Transverse colon (tissue), 4 donors: ENCODE data around the gene ESCO1. TPM values are rescaled to one million over a fixed set of nuclear protein-coding genes. Genes with fewer than 3 reads are reported as not detected.

Source experiments
- DNase-seq: peaks from one replicate; pipeline ENCODE4 v3.0.0-alpha.2; 2019
- H3K27ac ChIP-seq, 4 donors: fragments of 200-600 bp; sonication (generic); 2 replicates each; pipeline ENCODE4 v1.5.1; 2016 to 2018; ENCODE audit warnings: inconsistent platforms in 4 of 4
- H3K27me3 ChIP-seq: fragments of 200-600 bp; sonication (generic); 2 replicates; pipeline ENCODE4 v1.5.1; 2017; ENCODE audit warnings: inconsistent platforms
- H3K36me3 ChIP-seq, 4 donors: fragments of 200-600 bp; sonication (generic); 2 replicates each; pipeline ENCODE4 v1.5.1; 2017 to 2019; ENCODE audit warnings: inconsistent platforms in 4 of 4
- H3K4me1 ChIP-seq, 4 donors: fragments of 200-600 bp; sonication (generic); 2 replicates each; pipeline ENCODE4 v1.5.1; 2017 to 2020; ENCODE audit warnings: inconsistent platforms in 4 of 4
- H3K4me3 ChIP-seq, 4 donors: fragments of 200-600 bp; sonication (generic); 1 replicate in 1 of 4; 2 replicates in 3 of 4; pipeline versions ENCODE4 v1.5.1 to v1.6.1; 2017 to 2019; ENCODE audit warnings: inconsistent platforms in 4 of 4
- H3K9me3 ChIP-seq, 2 donors: fragments of 200-600 bp; sonication (generic); 2 replicates each; pipeline ENCODE4 v1.5.1; 2017 to 2019; ENCODE audit warnings: inconsistent platforms in 2 of 2
- EP300 ChIP-seq: sonication (generic); formaldehyde crosslinking; IDR thresholded peaks from one replicate; pipeline ENCODE4 v1.6.1; 2017; ENCODE audit warnings: antibody characterized with exemption, low read depth
- POLR2A ChIP-seq: fragments of 450-650 bp; IDR thresholded peaks from one replicate; pipeline ENCODE4 v1.6.1; 2016; ENCODE audit warnings: antibody characterized with exemption, mild to moderate bottlenecking, moderate library complexity
- POLR2AphosphoS5 ChIP-seq, 3 donors: sonication (generic); formaldehyde crosslinking; IDR thresholded peaks; one replicate each; pipeline ENCODE4 v1.6.1; 2016; ENCODE audit warnings: antibody characterized with exemption in 3 of 3
- WGBS, 2 donors: methylation state at CpG; one replicate each; pipeline ENCODE4 v1.1.5; 2018; ENCODE audit warnings: low coverage in 1 of 2; 5-methylcytosine and 5-hydroxymethylcytosine counted together
- in situ Hi-C, 4 donors: fragments of 200-750 bp; cut with MboI; loops; one replicate each; pipeline versions ENCODE4 v1.15.0 to v1.15.1; 2017; ENCODE audit warnings: low sequenced_read_pairs in 3 of 4, low pct_ligation_motif_present in 1 of 4, low pct_unique_long_range_greater_than_20kb in 1 of 4
- intact Hi-C: fragments of 100-400 bp; cut with DNase I; formaldehyde crosslinking; loops from one replicate; pipeline ENCODE4 v1.15.1; 2023; ENCODE audit warnings: low total_unique reads
- total RNA-seq, 4 donors: library from RNA; depleted of rRNA; stranded (reverse); fragments of >200 nt; gene quantifications; one replicate each; pipeline ENCODE4 v1.1.0, GENCODE V29; 2016
- TF ChIP-seq, protein P1 (sequence below), 5 experiments: fragments of 200-600 bp in 3 of 5; fragments of 450-650 bp in 2 of 5; sonication (generic) in 3 of 5; IDR thresholded peaks; 1 replicate in 2 of 5; 2 replicates in 3 of 5; pipeline ENCODE4 v1.5.1; 2016 to 2017; ENCODE audit warnings: antibody characterized with exemption in 5 of 5, inconsistent platforms in 3 of 5, mild to moderate bottlenecking in 2 of 5, moderate library complexity in 1 of 5

ESCO1 gene
- total RNA-seq, 4 donors from 2014 or later: 7.1 to 39.0 (median 18.6) TPM

DNA sequence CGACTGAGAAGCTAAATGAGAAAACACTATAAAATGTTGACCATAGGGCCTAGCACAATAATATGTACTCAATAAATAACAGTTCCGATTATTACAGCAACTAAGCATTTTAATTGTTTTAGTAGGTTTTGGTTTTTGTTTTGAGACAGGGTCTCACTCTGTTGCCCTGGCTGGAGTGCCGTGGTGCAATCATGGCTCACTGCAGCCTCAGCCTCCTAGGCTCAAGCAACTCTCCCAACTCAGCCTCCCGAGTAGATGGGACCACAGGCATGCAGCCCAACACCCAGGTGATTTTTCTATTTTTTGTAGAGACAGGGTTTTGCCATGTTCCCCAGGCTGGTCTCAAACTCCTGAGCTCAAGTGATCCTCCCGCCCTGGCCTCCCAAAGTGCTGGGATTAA, 54.1 kb downstream of the ESCO1 start:
- Histone ChIP-seq H3K4me1 (no peaks in the 10 kb centered on the region), H3K27me3 (no peaks in the 10 kb centered on the region), H3K4me3 (no peak overlapping the region), H3K9me3 (no peaks in the 10 kb centered on the region), H3K27ac (no peak overlapping the region), H3K36me3 (peaks cover 0 to 7% (median 0%) of the 10 kb centered on the region in 4 donors)
- TF ChIP-seq, protein P1, sequence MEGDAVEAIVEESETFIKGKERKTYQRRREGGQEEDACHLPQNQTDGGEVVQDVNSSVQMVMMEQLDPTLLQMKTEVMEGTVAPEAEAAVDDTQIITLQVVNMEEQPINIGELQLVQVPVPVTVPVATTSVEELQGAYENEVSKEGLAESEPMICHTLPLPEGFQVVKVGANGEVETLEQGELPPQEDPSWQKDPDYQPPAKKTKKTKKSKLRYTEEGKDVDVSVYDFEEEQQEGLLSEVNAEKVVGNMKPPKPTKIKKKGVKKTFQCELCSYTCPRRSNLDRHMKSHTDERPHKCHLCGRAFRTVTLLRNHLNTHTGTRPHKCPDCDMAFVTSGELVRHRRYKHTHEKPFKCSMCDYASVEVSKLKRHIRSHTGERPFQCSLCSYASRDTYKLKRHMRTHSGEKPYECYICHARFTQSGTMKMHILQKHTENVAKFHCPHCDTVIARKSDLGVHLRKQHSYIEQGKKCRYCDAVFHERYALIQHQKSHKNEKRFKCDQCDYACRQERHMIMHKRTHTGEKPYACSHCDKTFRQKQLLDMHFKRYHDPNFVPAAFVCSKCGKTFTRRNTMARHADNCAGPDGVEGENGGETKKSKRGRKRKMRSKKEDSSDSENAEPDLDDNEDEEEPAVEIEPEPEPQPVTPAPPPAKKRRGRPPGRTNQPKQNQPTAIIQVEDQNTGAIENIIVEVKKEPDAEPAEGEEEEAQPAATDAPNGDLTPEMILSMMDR (IDR thresholded peaks at IDR 0.05): no peak
- TF ChIP-seq POLR2AphosphoS5 (IDR thresholded peaks at IDR 0.05): no peak
- TF ChIP-seq EP300: no peak
- no peak for TF ChIP-seq POLR2A
- DNase-seq: no peak
- in situ Hi-C loops: no loop called here
- intact Hi-C loops: no loop called here
- 85 to 92% methylated on average over 4 to 5 of the region's 5 CpGs for WGBS, 2 donors

DNA sequence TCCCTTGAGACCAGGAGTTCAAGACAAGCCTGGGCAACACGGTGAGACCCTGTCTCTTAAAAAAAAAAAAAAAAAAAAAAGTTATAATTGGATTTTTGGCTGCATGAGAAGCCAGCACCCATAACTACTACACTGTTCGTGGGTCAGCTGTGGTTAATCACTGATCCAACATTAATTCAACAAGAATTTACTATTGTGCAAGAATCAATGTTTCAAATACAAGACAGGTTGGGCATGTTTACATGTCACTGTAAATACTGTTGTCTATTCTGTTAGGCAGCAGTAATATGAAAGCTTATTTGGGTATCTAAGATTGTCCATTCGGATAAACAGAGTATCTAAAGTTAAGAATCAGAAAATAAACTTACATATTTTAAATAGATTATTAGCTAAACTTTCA, 62.3 kb downstream of the ESCO1 start:
- WGBS, 2 donors: 92 to 94% methylated on average over 3 of the region's 3 CpGs
- in situ Hi-C loops (no loop called here), intact Hi-C loops (no loop called here)
- no peaks in the 10 kb centered on the region for H3K9me3 ChIP-seq
- TF ChIP-seq EP300 (no peak), POLR2AphosphoS5 (IDR thresholded peaks at IDR 0.05) (no peak), POLR2A (no peak)
- TF ChIP-seq, protein P1 (IDR thresholded peaks at IDR 0.05): no peak
- peaks cover 0 to 48% (median 5%) of the 10 kb centered on the region in 4 donors for H3K36me3 ChIP-seq
- DNase-seq: no peak
- no peak overlapping the region for H3K4me3 ChIP-seq
- no peak overlapping the region for H3K27ac ChIP-seq
- no peaks in the 10 kb centered on the region for H3K4me1 ChIP-seq
- H3K27me3 ChIP-seq: no peaks in the 10 kb centered on the region

DNA sequence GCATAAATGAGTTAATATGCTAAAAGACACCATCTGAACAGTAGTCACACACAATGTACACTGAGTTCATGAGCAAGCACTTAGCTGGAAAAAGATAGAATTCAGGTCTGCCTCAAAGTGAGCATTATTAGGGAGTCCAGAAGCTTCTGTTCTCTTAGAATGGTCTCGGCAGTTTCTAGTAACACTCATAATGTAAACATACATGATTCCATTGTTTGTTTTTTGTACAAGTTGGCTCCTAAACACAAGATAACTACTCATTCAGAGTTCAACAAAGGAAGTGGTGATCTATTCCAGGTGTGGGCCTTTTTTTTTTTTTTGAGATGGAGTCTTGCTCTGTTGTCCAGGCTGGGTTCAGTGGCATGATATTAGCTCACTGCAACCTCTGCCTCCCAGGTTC, 66.2 kb downstream of the ESCO1 start:
- 57 to 62% methylated on average over 1 of the region's 1 CpG for WGBS, 2 donors
- Histone ChIP-seq H3K27ac (no peak overlapping the region), H3K4me1 (no peaks in the 10 kb centered on the region), H3K36me3 (peaks cover 0 to 54% (median 9%) of the 10 kb centered on the region in 4 donors), H3K9me3 (no peaks in the 10 kb centered on the region), H3K27me3 (no peaks in the 10 kb centered on the region), H3K4me3 (no peak overlapping the region)
- no peak for DNase-seq
- in situ Hi-C loops (no loop called here), intact Hi-C loops (no loop called here)
- TF ChIP-seq, protein P1 (IDR thresholded peaks at IDR 0.05): no peak
- no peak for TF ChIP-seq POLR2A
- no peak for TF ChIP-seq POLR2AphosphoS5 (IDR thresholded peaks at IDR 0.05)
- TF ChIP-seq EP300: no peak

DNA sequence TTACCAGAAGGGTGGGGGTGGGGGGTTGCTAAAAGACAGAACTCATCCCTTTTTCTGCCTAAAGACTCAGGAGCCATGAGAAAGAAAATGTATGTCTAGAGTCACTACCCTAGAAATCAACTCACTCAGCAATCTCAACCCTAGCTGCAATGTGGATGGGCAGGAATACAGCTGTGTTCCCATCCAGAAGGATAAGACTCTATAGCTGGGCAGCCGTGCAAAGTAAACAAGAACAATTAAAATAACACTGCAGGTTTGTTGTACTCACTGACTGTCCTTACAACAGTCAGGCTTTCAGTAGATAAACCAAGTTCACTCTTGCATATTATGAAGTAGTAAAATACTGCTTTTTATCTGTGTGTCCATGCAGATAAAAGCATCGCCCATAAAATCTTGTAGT, 74.0 kb downstream of the ESCO1 start:
- DNase-seq: no peak
- peaks cover 0 to 33% (median 10%) of the 10 kb centered on the region in 4 donors for H3K36me3 ChIP-seq
- H3K4me3 ChIP-seq: no peak overlapping the region
- in situ Hi-C loops (no loop called here), intact Hi-C loops (no loop called here)
- WGBS, 2 donors: 72 to 83% methylated on average over 2 of the region's 2 CpGs
- no peaks in the 10 kb centered on the region for H3K27me3 ChIP-seq
- no peaks in the 10 kb centered on the region for H3K9me3 ChIP-seq
- TF ChIP-seq POLR2AphosphoS5 (IDR thresholded peaks at IDR 0.05): no peak
- no peak for TF ChIP-seq POLR2A
- TF ChIP-seq, protein P1 (IDR thresholded peaks at IDR 0.05): no peak
- no peak for TF ChIP-seq EP300
- no peak overlapping the region for H3K27ac ChIP-seq
- no peaks in the 10 kb centered on the region for H3K4me1 ChIP-seq
